PC-9 (cell line): ENCODE measurements around the gene CD7.
"Not testable (repeated sequence)": the region's sequence is repeated elsewhere in the genome, so short reads cannot be mapped to it uniquely, and the experiment has no call there.

Experiments
- EZH2 ChIP-seq: fragments of 200-600 bp; sonication (generic); IDR thresholded peaks from 2 replicates; pipeline ENCODE4 v1.8.0; 2017; ENCODE audit warnings: antibody characterized with exemption, low read depth
- TF ChIP-seq, protein P1 (sequence below): fragments of 200-600 bp; sonication (generic); conservative IDR thresholded peaks from 2 replicates; pipeline ENCODE4 v1.6.1; 2017; ENCODE audit warnings: mixed run types, antibody characterized with exemption, mild to moderate bottlenecking, moderate library complexity

DNA sequence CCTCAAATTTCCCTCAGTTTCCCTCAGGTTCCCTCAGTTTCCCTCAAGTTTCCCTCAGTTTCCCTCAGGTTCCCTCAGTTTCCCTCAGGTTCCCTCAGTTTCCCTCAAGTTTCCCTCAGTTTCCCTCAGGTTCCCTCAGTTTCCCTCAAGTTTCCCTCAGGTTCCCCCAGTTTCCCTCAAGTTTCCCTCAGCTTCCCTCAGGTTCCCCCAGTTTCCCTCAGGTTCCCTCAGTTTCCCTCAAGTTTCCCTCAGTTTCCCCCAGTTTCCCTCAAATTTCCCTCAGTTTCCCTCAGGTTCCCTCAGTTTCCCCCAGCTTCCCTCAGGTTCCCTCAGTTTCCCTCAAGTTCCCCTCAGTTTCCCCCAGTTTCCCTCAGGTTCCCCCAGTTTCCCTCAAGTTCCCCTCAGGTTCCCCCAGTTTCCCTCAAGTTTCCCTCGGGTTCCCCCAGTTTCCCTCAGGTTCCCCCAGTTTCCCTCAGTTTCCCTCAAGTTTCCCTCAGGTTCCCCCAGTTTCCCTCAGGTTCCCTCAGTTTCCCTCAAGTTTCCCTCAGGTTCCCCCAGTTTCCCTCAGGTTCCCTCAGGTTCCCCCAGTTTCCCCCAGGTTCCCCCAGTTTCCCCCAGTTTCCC, 42.2 kb upstream of the CD7 start:
- TF ChIP-seq, protein P1, sequence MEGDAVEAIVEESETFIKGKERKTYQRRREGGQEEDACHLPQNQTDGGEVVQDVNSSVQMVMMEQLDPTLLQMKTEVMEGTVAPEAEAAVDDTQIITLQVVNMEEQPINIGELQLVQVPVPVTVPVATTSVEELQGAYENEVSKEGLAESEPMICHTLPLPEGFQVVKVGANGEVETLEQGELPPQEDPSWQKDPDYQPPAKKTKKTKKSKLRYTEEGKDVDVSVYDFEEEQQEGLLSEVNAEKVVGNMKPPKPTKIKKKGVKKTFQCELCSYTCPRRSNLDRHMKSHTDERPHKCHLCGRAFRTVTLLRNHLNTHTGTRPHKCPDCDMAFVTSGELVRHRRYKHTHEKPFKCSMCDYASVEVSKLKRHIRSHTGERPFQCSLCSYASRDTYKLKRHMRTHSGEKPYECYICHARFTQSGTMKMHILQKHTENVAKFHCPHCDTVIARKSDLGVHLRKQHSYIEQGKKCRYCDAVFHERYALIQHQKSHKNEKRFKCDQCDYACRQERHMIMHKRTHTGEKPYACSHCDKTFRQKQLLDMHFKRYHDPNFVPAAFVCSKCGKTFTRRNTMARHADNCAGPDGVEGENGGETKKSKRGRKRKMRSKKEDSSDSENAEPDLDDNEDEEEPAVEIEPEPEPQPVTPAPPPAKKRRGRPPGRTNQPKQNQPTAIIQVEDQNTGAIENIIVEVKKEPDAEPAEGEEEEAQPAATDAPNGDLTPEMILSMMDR = not testable (repeated sequence)
- TF ChIP-seq EZH2 = not testable (repeated sequence)
